DND-41 (cell line): ENCODE measurements around the gene TNS3.

Source experiments
- ATAC-seq: fragments of 200-7000 bp; cut with Tn5 transposase; 3 replicates; pipeline ENCODE4 v1.9.1; 2021; ENCODE audit warnings: low read depth; ENCODE audit not compliant: insufficient read depth
- DNase-seq: peaks from one replicate; pipeline ENCODE4 v3.0.0-alpha.2; 2020
- H2AFZ ChIP-seq: 2 replicates; pipeline ENCODE4 v1.6.0; 2012; ENCODE audit warnings: low read depth, low read length
- H3K27ac ChIP-seq: 2 replicates; pipeline ENCODE4 v1.5.1; 2012; ENCODE audit warnings: low read length, inconsistent platforms
- H3K27me3 ChIP-seq: fragments of 200-600 bp; sonication (generic); 2 replicates; pipeline ENCODE4 v1.6.0; 2012; ENCODE audit warnings: low read length, mild to moderate bottlenecking, inconsistent platforms; ENCODE audit not compliant: insufficient read depth, poor library complexity
- H3K36me3 ChIP-seq: 2 replicates; pipeline ENCODE4 v1.5.1; 2012; ENCODE audit warnings: low read length, inconsistent platforms; ENCODE audit not compliant: insufficient read depth
- H3K4me1 ChIP-seq: 2 replicates; pipeline ENCODE4 v1.5.1; 2012; ENCODE audit warnings: mild to moderate bottlenecking, low read length; ENCODE audit not compliant: insufficient read depth
- H3K4me2 ChIP-seq: 2 replicates; pipeline ENCODE4 v1.6.0; 2012; ENCODE audit warnings: mild to moderate bottlenecking, moderate library complexity, low read length, inconsistent platforms; ENCODE audit not compliant: insufficient read depth
- H3K4me3 ChIP-seq, 2 experiments: fragments of 200-600 bp in 1 of 2; shearing (Covaris generic) in 1 of 2; 2 replicates each; pipeline ENCODE4 v1.5.1; 2012 to 2016; ENCODE audit warnings: inconsistent platforms in 2 of 2, low read length in 2 of 2, mild to moderate bottlenecking in 2 of 2, low read depth in 1 of 2, moderate library complexity in 1 of 2
- H3K79me2 ChIP-seq: 2 replicates; pipeline ENCODE4 v1.6.0; 2012; ENCODE audit warnings: low read length, inconsistent platforms; ENCODE audit not compliant: insufficient read depth
- H3K9ac ChIP-seq: 2 replicates; pipeline ENCODE4 v1.6.0; 2012; ENCODE audit warnings: low read depth, mild to moderate bottlenecking, inconsistent platforms, low read length, moderate library complexity
- H3K9me3 ChIP-seq: 2 replicates; pipeline ENCODE4 v1.5.1; 2012; ENCODE audit warnings: low read length, moderate library complexity, mild to moderate bottlenecking, inconsistent platforms; ENCODE audit not compliant: insufficient read depth, severe bottlenecking
- H4K20me1 ChIP-seq: 2 replicates; pipeline ENCODE4 v1.6.0; 2012; ENCODE audit warnings: low read length; ENCODE audit not compliant: insufficient read depth
- EZH2 ChIP-seq: IDR thresholded peaks from 3 replicates; pipeline ENCODE4 v1.6.1; 2012; ENCODE audit warnings: borderline replicate concordance, low read depth, mild to moderate bottlenecking, moderate library complexity, low read length, inconsistent platforms; ENCODE audit not compliant: severe bottlenecking
- TF ChIP-seq, protein P1 (sequence below): IDR thresholded peaks from 2 replicates; pipeline ENCODE4 v1.5.1; 2012; ENCODE audit warnings: borderline replicate concordance, low read length, moderate library complexity, mild to moderate bottlenecking; ENCODE audit not compliant: poor library complexity, severe bottlenecking; ENCODE audit errors: extremely low read depth

Gene TNS3

DNA sequence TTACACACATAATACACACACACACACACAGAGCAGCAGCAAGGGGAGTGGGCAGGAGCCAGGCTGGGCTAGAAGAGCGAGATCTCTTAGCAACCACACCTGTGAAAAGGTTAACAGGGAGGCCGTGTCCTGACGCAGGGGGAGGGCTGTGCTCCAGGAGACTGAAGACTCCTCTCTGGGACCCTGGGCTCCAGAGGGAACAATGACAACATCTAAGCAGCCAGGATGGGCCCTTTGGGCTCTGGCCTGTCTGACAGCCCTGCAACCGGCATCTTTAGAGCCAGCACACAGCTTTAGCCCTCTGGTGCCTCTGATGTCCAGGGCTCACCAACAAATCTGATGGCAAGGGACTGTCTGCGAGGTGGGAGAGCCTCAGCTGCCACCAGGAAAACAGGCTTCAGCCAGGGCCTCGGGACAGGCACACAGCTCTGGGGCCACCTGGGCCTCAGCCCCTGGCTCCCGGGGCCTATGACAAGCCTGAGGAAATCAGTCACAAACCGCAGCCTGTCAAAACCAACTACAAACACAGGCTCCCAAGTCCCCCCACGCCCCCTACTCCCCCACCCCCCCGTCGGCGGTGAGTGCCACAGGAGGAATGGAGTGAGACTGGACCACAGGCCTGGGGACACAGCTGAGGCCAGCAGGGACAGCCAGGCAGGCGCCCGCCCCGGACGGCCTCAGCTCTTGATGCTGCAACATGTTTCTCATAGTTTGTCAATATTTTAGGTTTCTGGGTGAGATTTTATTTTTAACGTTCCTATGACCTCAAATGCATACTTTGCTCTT, 102.8 kb downstream of the TNS3 start:
- no peak for ATAC-seq
- no peak overlapping the region for H3K4me2 ChIP-seq
- H3K27ac ChIP-seq = no peak overlapping the region
- no peaks in the 10 kb centered on the region for H4K20me1 ChIP-seq
- TF ChIP-seq, protein P1, sequence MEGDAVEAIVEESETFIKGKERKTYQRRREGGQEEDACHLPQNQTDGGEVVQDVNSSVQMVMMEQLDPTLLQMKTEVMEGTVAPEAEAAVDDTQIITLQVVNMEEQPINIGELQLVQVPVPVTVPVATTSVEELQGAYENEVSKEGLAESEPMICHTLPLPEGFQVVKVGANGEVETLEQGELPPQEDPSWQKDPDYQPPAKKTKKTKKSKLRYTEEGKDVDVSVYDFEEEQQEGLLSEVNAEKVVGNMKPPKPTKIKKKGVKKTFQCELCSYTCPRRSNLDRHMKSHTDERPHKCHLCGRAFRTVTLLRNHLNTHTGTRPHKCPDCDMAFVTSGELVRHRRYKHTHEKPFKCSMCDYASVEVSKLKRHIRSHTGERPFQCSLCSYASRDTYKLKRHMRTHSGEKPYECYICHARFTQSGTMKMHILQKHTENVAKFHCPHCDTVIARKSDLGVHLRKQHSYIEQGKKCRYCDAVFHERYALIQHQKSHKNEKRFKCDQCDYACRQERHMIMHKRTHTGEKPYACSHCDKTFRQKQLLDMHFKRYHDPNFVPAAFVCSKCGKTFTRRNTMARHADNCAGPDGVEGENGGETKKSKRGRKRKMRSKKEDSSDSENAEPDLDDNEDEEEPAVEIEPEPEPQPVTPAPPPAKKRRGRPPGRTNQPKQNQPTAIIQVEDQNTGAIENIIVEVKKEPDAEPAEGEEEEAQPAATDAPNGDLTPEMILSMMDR = no peak
- no peak for TF ChIP-seq EZH2
- no peak for DNase-seq
- H3K4me1 ChIP-seq = no peaks in the 10 kb centered on the region
- H3K79me2 ChIP-seq = no peaks in the 10 kb centered on the region
- H3K4me3 ChIP-seq = no peak overlapping the region
- H3K9ac ChIP-seq = no peak overlapping the region
- H2AFZ ChIP-seq = no peak overlapping the region
- H3K27me3 ChIP-seq = no peaks in the 10 kb centered on the region
- H3K36me3 ChIP-seq = no peaks in the 10 kb centered on the region
- H3K9me3 ChIP-seq = no peaks in the 10 kb centered on the region

DNA sequence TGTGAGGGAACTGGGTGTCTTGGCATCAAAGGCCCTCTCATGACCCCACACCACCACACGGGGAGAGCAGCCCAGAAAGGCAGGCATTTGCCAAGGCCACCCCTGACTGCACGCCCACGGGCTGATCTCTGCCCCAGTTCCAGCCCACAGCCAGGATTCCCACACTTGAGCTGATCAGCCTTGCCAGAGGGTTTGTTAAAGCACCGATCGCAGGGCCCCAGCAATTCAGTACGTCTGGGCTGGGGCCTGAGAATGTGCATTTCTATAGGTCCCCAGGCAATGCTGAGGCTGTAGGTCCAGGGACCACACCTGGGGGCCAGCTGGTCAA, 103.9 kb downstream of the TNS3 start:
- TF ChIP-seq, protein P1 = no peak
- no peak for TF ChIP-seq EZH2
- Histone ChIP-seq H2AFZ (no peak overlapping the region), H3K4me1 (no peaks in the 10 kb centered on the region), H3K9me3 (no peaks in the 10 kb centered on the region), H3K79me2 (no peaks in the 10 kb centered on the region), H3K27me3 (no peaks in the 10 kb centered on the region), H3K4me2 (no peak overlapping the region), H3K36me3 (no peaks in the 10 kb centered on the region), H4K20me1 (no peaks in the 10 kb centered on the region), H3K4me3 (no peak overlapping the region), H3K27ac (no peak overlapping the region), H3K9ac (no peak overlapping the region)
- ATAC-seq = no peak
- DNase-seq = no peak

DNA sequence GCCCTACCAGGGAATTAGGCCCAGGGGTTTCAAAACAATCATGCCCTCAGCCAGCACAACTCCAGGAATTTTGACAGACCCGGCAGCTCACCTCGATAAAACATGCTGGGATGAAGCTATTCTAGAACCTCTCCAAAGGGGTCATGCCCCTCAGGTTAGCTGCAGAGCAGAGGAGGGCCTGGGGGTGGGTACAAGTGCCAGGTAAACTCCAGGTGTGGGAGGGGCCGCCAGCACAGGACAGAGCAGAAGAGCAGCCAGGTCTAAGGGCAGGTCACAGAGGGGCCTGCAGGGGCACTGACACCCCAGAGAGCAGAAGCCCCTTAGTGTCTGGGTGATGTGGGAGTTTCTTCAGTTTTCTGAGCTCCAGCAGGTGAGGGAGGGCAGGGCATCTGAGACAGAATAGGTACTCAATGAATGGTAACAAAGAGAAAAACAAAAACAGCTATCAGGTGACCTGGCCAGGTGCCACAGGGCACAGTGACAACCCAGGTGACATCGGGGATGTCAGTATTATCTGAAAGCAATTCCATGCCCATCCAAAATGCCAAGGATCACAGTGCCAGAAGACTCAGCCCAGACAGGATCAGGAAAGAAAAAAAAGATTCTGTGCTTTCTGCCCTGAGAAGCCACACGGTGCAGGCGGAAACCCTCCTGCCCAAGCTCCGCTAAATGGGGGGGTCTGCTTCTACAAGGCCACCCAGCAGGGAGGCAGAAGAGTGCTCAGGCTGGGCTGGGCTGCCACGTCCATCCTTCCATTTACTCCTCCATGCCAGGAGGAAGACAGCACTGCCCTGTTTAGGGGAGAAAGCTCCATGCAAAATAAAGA, 104.5 kb downstream of the TNS3 start:
- H4K20me1 ChIP-seq = no peaks in the 10 kb centered on the region
- ATAC-seq (no peak), DNase-seq (no peak)
- TF ChIP-seq EZH2 = no peak
- TF ChIP-seq, protein P1 = no peak
- H3K4me3 ChIP-seq = no peak overlapping the region
- no peaks in the 10 kb centered on the region for H3K79me2 ChIP-seq
- H3K9me3 ChIP-seq = no peaks in the 10 kb centered on the region
- H2AFZ ChIP-seq = no peak overlapping the region
- H3K27ac ChIP-seq = no peak overlapping the region
- no peaks in the 10 kb centered on the region for H3K36me3 ChIP-seq
- H3K4me2 ChIP-seq = no peak overlapping the region
- H3K27me3 ChIP-seq = no peaks in the 10 kb centered on the region
- H3K4me1 ChIP-seq = no peaks in the 10 kb centered on the region
- H3K9ac ChIP-seq = no peak overlapping the region
